ENCODE results near the gene PCDHGC4. TPM values are rescaled to one million over a fixed set of nuclear protein-coding genes. Genes with fewer than 3 reads are reported as not detected.
A peak's percentile ranks its signal among the peaks of the same experiment; 100 is the strongest.

Gene PCDHGC4
- total and polyA plus RNA-seq, 2 of the 13 experiments (the other 11 are each of a cell fraction or from before 2014, with no cell fraction given): 0.07 TPM; not detected in 1

GRCh38 chr5:141524604-141525597 is 40.1 kb downstream of the PCDHGC4 start (continued):
- TF ChIP-seq PAWR (CRISPR knock-in tag; IDR thresholded peaks at IDR 0.05; ENCODE audit: borderline replicate concordance) (no peak), ATAD3A (CRISPR knock-in tag; IDR thresholded peaks at IDR 0.05) (no peak), ZMYM4 (CRISPR knock-in tag; IDR thresholded peaks at IDR 0.05) (peak; percentile 83), GTF2F1 (IDR thresholded peaks at IDR 0.05; ENCODE audit: low read length) (no peak), ZBTB14 (CRISPR knock-in tag; IDR thresholded peaks at IDR 0.05) (no peak), ZBTB38 (CRISPR knock-in tag; IDR thresholded peaks at IDR 0.05) (peak; percentile 36; the same call in 1 of the 2 replicates), CBX1 (IDR thresholded peaks at IDR 0.05; ENCODE audit: low read depth) (no peak), DNMT3B (CRISPR knock-in tag; conservative IDR thresholded peaks at IDR 0.05) (peak; percentile 74), ZIK1 (CRISPR knock-in tag; IDR thresholded peaks at IDR 0.05; ENCODE audit: borderline replicate concordance, low read depth) (no peak), HMGA1 (CRISPR knock-in tag; conservative IDR thresholded peaks at IDR 0.05) (no peak), TP53 (CRISPR knock-in tag; conservative IDR thresholded peaks at IDR 0.05) (no peak), PCBP2 (optimal IDR thresholded peaks at IDR 0.05; ENCODE audit: low read depth, low read length, poor library complexity, severe bottlenecking) (no peak), NFKB2 (CRISPR knock-in tag; IDR thresholded peaks at IDR 0.05; ENCODE audit: borderline replicate concordance) (no peak; the same call in 1 of the 2 replicates), NR2F2 (IDR thresholded peaks at IDR 0.05; ENCODE audit: borderline replicate concordance, low read depth) (no peak), ZNF331 (CRISPR knock-in tag; IDR thresholded peaks at IDR 0.05) (peak; percentile 81), ZBTB42 (CRISPR knock-in tag; IDR thresholded peaks at IDR 0.05) (no peak), ARNT2 (CRISPR knock-in tag; IDR thresholded peaks at IDR 0.05; ENCODE audit: low read depth) (no peak), KAT8 (CRISPR knock-in tag; IDR thresholded peaks at IDR 0.05) (peak; percentile 59; the same call in 1 of the 2 replicates), SP1 (IDR thresholded peaks at IDR 0.05) (no peak), SP1 (CRISPR knock-in tag; IDR thresholded peaks at IDR 0.05) (0 out of 2 replicates have a peak, but pooled peaks have one; percentile 40), ZNF543 (CRISPR knock-in tag; IDR thresholded peaks at IDR 0.05) (no peak)
- TF ChIP-seq, protein P1, sequence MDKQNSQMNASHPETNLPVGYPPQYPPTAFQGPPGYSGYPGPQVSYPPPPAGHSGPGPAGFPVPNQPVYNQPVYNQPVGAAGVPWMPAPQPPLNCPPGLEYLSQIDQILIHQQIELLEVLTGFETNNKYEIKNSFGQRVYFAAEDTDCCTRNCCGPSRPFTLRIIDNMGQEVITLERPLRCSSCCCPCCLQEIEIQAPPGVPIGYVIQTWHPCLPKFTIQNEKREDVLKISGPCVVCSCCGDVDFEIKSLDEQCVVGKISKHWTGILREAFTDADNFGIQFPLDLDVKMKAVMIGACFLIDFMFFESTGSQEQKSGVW (CRISPR knock-in tag; IDR thresholded peaks at IDR 0.05; ENCODE audit: borderline replicate concordance): no peak
- TF ChIP-seq, protein P2, sequence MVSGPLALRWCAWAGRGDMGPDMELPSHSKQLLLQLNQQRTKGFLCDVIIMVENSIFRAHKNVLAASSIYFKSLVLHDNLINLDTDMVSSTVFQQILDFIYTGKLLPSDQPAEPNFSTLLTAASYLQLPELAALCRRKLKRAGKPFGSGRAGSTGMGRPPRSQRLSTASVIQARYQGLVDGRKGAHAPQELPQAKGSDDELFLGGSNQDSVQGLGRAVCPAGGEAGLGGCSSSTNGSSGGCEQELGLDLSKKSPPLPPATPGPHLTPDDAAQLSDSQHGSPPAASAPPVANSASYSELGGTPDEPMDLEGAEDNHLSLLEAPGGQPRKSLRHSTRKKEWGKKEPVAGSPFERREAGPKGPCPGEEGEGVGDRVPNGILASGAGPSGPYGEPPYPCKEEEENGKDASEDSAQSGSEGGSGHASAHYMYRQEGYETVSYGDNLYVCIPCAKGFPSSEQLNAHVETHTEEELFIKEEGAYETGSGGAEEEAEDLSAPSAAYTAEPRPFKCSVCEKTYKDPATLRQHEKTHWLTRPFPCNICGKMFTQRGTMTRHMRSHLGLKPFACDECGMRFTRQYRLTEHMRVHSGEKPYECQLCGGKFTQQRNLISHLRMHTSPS (CRISPR knock-in tag; IDR thresholded peaks at IDR 0.05; ENCODE audit: low read depth): peak; percentile 63; the same call in 1 of the 2 replicates
- TF ChIP-seq, protein P3, sequence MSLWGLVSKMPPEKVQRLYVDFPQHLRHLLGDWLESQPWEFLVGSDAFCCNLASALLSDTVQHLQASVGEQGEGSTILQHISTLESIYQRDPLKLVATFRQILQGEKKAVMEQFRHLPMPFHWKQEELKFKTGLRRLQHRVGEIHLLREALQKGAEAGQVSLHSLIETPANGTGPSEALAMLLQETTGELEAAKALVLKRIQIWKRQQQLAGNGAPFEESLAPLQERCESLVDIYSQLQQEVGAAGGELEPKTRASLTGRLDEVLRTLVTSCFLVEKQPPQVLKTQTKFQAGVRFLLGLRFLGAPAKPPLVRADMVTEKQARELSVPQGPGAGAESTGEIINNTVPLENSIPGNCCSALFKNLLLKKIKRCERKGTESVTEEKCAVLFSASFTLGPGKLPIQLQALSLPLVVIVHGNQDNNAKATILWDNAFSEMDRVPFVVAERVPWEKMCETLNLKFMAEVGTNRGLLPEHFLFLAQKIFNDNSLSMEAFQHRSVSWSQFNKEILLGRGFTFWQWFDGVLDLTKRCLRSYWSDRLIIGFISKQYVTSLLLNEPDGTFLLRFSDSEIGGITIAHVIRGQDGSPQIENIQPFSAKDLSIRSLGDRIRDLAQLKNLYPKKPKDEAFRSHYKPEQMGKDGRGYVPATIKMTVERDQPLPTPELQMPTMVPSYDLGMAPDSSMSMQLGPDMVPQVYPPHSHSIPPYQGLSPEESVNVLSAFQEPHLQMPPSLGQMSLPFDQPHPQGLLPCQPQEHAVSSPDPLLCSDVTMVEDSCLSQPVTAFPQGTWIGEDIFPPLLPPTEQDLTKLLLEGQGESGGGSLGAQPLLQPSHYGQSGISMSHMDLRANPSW (CRISPR knock-in tag; IDR thresholded peaks at IDR 0.05; ENCODE audit: borderline replicate concordance): no peak

Data from HepG2 (cell line).